Cardiac fibroblast (primary cell): ENCODE measurements around the gene PDE6H.

ENCODE experiments used
- DNase-seq, 2 donors: peaks; one replicate each; pipeline versions ENCODE4 v3.0.0 to v3.0.0-alpha.2; 2010; ENCODE audit warnings: low read depth in 2 of 2
- H3K4me3 ChIP-seq, 2 donors: replicated peaks in 1 of 2; 1 replicate in 1 of 2; 2 replicates in 1 of 2; pipeline ENCODE4 v1.5.1; 2011; ENCODE audit warnings: low read depth in 2 of 2, low read length in 2 of 2, mild to moderate bottlenecking in 2 of 2, moderate library complexity in 1 of 2
- CTCF ChIP-seq: IDR thresholded peaks from one replicate; pipeline ENCODE4 v1.5.1; 2011; ENCODE audit warnings: low read depth, mild to moderate bottlenecking, low read length, inconsistent platforms

Gene PDE6H

GRCh38 chr12:14995583-14996425 lies 23.0 kb downstream of the PDE6H start:
- DNase-seq = peak; percentile 87 to 88
- TF ChIP-seq CTCF = peak; percentile 57
- H3K4me3 ChIP-seq = no peak overlapping the region

GRCh38 chr12:14997998-14998397 lies 25.2 kb downstream of the PDE6H start:
- no peak overlapping the region for H3K4me3 ChIP-seq
- DNase-seq = no peak
- TF ChIP-seq CTCF = no peak

GRCh38 chr12:14999021-14999694 lies 26.3 kb downstream of the PDE6H start:
- TF ChIP-seq CTCF = no peak
- H3K4me3 ChIP-seq = no peak overlapping the region
- no peak for DNase-seq

- TF ChIP-seq CTCF = no peak
- DNase-seq = peak in 1 of 2 donors; percentile 39
Measured at GRCh38 chr12:14999695-15000365, 27.0 kb downstream of the PDE6H start.

GRCh38 chr12:15000575-15000974 lies 27.7 kb downstream of the PDE6H start:
- no peak overlapping the region for H3K4me3 ChIP-seq
- DNase-seq = no peak
- no peak for TF ChIP-seq CTCF

More at GRCh38 chr12:14999695-15000365, 27.0 kb downstream of the PDE6H start:
- no peak overlapping the region for H3K4me3 ChIP-seq

GRCh38 chr12:15001733-15002382 lies 29.0 kb downstream of the PDE6H start:
- no peak for TF ChIP-seq CTCF
- DNase-seq = peak; percentile 44 to 73
- no peak overlapping the region for H3K4me3 ChIP-seq
